ENCODE results near the gene CEP170B.

The CEP170B gene

DNA sequence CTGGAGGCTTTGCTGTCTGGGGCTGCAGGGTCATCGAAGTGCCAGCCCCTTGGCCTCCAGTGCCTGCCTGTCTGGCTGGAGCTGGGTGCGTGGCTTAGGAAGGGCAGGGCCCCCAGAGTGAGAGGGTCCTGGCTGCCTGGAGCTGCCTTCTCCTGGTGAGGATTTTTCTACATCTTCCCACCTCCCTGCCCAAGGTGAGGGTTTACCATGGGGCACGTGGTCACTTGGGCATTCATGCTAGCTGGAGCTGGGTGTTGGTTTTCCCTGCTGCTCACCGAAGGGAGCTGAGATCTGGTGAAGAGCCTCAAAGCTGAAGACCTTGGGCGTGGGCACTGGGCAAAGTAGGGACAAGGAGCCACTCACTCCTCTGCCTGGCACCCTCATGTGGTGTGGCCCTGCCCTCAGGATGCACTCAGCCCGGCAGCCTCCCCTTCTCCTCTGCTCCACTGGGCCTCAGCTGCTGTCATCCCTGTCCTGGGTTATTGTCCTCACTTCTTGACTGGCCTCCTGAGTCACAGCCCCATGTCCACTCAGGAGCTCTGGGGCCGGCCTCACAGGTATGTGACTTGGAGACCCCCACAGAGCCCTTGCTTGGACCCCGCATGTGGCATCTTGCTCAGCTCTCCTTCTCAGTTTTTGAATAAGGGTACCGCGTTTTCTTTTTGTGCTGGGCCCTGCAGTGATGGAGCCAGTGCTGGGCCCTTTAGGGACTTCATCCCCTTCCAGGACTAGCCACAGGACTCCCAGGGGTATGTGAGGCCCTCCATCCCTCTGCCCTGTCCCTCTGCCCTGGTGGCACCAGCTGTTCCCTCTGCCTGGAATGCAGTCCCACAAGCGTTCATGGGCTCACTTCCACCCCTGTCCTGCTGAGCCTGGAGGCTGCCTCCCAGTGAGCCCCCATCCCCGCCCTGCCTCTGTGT lies 1.6 kb downstream of the CEP170B start:
- TF ChIP-seq ZBTB7A (IDR thresholded peaks at IDR 0.05; ENCODE audit: low read depth) = no peak
- TF ChIP-seq, protein P1, sequence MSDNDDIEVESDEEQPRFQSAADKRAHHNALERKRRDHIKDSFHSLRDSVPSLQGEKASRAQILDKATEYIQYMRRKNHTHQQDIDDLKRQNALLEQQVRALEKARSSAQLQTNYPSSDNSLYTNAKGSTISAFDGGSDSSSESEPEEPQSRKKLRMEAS (IDR thresholded peaks at IDR 0.05) = no peak
- TF ChIP-seq FOXM1 (IDR thresholded peaks at IDR 0.05; ENCODE audit: borderline replicate concordance, low read depth) = no peak
- TF ChIP-seq, protein P2, sequence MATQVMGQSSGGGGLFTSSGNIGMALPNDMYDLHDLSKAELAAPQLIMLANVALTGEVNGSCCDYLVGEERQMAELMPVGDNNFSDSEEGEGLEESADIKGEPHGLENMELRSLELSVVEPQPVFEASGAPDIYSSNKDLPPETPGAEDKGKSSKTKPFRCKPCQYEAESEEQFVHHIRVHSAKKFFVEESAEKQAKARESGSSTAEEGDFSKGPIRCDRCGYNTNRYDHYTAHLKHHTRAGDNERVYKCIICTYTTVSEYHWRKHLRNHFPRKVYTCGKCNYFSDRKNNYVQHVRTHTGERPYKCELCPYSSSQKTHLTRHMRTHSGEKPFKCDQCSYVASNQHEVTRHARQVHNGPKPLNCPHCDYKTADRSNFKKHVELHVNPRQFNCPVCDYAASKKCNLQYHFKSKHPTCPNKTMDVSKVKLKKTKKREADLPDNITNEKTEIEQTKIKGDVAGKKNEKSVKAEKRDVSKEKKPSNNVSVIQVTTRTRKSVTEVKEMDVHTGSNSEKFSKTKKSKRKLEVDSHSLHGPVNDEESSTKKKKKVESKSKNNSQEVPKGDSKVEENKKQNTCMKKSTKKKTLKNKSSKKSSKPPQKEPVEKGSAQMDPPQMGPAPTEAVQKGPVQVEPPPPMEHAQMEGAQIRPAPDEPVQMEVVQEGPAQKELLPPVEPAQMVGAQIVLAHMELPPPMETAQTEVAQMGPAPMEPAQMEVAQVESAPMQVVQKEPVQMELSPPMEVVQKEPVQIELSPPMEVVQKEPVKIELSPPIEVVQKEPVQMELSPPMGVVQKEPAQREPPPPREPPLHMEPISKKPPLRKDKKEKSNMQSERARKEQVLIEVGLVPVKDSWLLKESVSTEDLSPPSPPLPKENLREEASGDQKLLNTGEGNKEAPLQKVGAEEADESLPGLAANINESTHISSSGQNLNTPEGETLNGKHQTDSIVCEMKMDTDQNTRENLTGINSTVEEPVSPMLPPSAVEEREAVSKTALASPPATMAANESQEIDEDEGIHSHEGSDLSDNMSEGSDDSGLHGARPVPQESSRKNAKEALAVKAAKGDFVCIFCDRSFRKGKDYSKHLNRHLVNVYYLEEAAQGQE (IDR thresholded peaks at IDR 0.05; ENCODE audit: low read depth) = no peak
- TF ChIP-seq EGR1 (IDR thresholded peaks at IDR 0.05) = no peak
- TF ChIP-seq TEAD4 (IDR thresholded peaks at IDR 0.05) = no peak
- TF ChIP-seq, protein P3, sequence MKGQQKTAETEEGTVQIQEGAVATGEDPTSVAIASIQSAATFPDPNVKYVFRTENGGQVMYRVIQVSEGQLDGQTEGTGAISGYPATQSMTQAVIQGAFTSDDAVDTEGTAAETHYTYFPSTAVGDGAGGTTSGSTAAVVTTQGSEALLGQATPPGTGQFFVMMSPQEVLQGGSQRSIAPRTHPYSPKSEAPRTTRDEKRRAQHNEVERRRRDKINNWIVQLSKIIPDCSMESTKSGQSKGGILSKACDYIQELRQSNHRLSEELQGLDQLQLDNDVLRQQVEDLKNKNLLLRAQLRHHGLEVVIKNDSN (IDR thresholded peaks at IDR 0.05) = no peak
- no peak for TF ChIP-seq CEBPB (IDR thresholded peaks at IDR 0.05)
- no peak for TF ChIP-seq RAD21 (IDR thresholded peaks at IDR 0.05; ENCODE audit: low read depth)
- TF ChIP-seq TAF1 (IDR thresholded peaks at IDR 0.05; ENCODE audit: low read depth) = no peak
- no peak for TF ChIP-seq YY1 (IDR thresholded peaks at IDR 0.05; ENCODE audit: low read depth)
- TF ChIP-seq TCF12 (IDR thresholded peaks at IDR 0.05; ENCODE audit: low read depth) = no peak

GRCh38 chr14:104867371-104868059 lies 2.4 kb downstream of the CEP170B start:
- no peak for TF ChIP-seq NFIC (IDR thresholded peaks at IDR 0.05)
- no peak for TF ChIP-seq TCF12 (IDR thresholded peaks at IDR 0.05; ENCODE audit: low read depth)
- no peak for TF ChIP-seq ZBTB7A (IDR thresholded peaks at IDR 0.05; ENCODE audit: low read depth)
- TF ChIP-seq, protein P2 (IDR thresholded peaks at IDR 0.05; ENCODE audit: low read depth) = no peak
- no peak for TF ChIP-seq CEBPB (IDR thresholded peaks at IDR 0.05)
- no peak for TF ChIP-seq TEAD4 (IDR thresholded peaks at IDR 0.05)
- no peak for TF ChIP-seq EGR1 (IDR thresholded peaks at IDR 0.05)
- TF ChIP-seq, protein P1 (IDR thresholded peaks at IDR 0.05) = no peak
- TF ChIP-seq FOXM1 (IDR thresholded peaks at IDR 0.05; ENCODE audit: borderline replicate concordance, low read depth) = no peak
- TF ChIP-seq, protein P3 (IDR thresholded peaks at IDR 0.05) = no peak

DNA sequence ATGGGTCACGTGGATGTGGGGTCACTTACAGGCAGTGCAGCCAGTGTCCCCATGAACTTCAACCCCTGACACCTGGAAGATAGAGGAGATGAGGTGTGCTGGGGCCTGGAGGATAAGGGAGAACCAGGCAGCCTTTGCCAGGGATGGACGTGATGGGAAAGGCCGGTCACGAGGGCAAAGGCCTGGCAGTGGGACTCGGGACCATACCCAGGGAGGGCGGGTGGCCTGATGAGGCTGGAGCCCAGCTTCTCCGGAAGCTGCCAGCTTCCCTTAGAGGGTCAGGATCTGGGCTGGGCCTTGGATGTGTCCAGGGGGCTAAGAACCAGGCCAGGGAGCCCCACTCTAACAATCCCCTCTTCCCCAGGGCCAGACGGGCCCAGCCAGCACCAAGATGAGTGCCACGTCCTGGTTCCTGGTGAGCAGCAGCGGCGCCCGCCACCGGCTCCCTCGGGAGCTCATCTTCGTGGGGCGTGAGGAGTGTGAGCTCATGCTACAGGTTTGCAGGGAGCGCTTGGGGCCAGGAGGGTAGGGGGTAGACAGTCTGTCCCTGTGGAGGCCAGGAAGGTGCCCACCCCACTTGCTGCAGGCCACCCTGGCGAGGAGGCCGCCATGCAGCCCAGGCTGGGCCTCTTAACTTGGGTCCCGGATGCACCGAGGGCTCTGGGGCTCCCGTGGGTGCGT lies 3.1 kb downstream of the CEP170B start:
- TF ChIP-seq TEAD4 (IDR thresholded peaks at IDR 0.05) (no peak), TCF12 (IDR thresholded peaks at IDR 0.05; ENCODE audit: low read depth) (no peak), ZBTB7A (IDR thresholded peaks at IDR 0.05; ENCODE audit: low read depth) (no peak), FOXM1 (IDR thresholded peaks at IDR 0.05; ENCODE audit: borderline replicate concordance, low read depth) (no peak), CREB1 (IDR thresholded peaks at IDR 0.05; ENCODE audit: low read depth) (no peak), CEBPB (IDR thresholded peaks at IDR 0.05) (no peak), YY1 (IDR thresholded peaks at IDR 0.05; ENCODE audit: low read depth) (no peak), EP300 (IDR thresholded peaks at IDR 0.05; ENCODE audit: borderline replicate concordance) (no peak), RAD21 (IDR thresholded peaks at IDR 0.05; ENCODE audit: low read depth) (no peak), TAF1 (IDR thresholded peaks at IDR 0.05; ENCODE audit: low read depth) (no peak), EGR1 (IDR thresholded peaks at IDR 0.05) (no peak), NFIC (IDR thresholded peaks at IDR 0.05) (no peak)
- TF ChIP-seq, protein P2 (IDR thresholded peaks at IDR 0.05; ENCODE audit: low read depth) = no peak
- TF ChIP-seq, protein P1 (IDR thresholded peaks at IDR 0.05) = no peak
- TF ChIP-seq, protein P3 (IDR thresholded peaks at IDR 0.05) = no peak
